Gastroesophageal sphincter (tissue), 4 donors: Measurements from ENCODE around the gene C12orf42. TPM values are rescaled to one million over a fixed set of nuclear protein-coding genes. Genes with fewer than 3 reads are reported as not detected.

ENCODE experiments used
- ATAC-seq: fragments of 150-250 bp; one replicate; pipeline ENCODE4 v1.9.1; 2016; ENCODE audit warnings: mild to moderate bottlenecking, moderate library complexity
- H3K27ac ChIP-seq, 4 donors: fragments of 200-600 bp; sonication (generic) in 3 of 4; 1 replicate in 3 of 4; 2 replicates in 1 of 4; pipeline ENCODE4 v1.5.1; 2016 to 2019
- H3K27me3 ChIP-seq: fragments of 200-600 bp; sonication (generic); one replicate; pipeline ENCODE4 v1.5.1; 2019
- H3K36me3 ChIP-seq, 2 donors: fragments of 200-600 bp; sonication (generic); one replicate each; pipeline ENCODE4 v1.5.1; 2019; ENCODE audit warnings: control low read depth in 1 of 2
- H3K4me1 ChIP-seq, 3 donors: fragments of 200-600 bp; sonication (generic); 1 replicate in 2 of 3; 2 replicates in 1 of 3; pipeline ENCODE4 v1.5.1; 2016 to 2019; ENCODE audit warnings: control low read depth in 2 of 3
- H3K4me3 ChIP-seq, 2 donors: fragments of 200-600 bp; sonication (generic); one replicate each; pipeline ENCODE4 v1.5.1; 2019; ENCODE audit warnings: mild to moderate bottlenecking in 1 of 2, moderate library complexity in 1 of 2
- H3K9me3 ChIP-seq, 3 donors: fragments of 200-600 bp; sonication (generic); one replicate each; pipeline ENCODE4 v1.5.1; 2017 to 2019; ENCODE audit warnings: control low read depth in 2 of 3
- EP300 ChIP-seq: sonication (generic); formaldehyde crosslinking; IDR thresholded peaks from one replicate; pipeline ENCODE4 v1.6.1; 2017; ENCODE audit warnings: antibody characterized with exemption, mild to moderate bottlenecking
- POLR2A ChIP-seq, 2 donors: fragments of 450-650 bp; IDR thresholded peaks; one replicate each; pipeline ENCODE4 v1.6.1; 2017; ENCODE audit warnings: antibody characterized with exemption in 2 of 2, mild to moderate bottlenecking in 2 of 2, moderate library complexity in 1 of 2
- POLR2AphosphoS5 ChIP-seq: sonication (generic); formaldehyde crosslinking; IDR thresholded peaks from one replicate; pipeline ENCODE4 v1.6.1; 2017; ENCODE audit warnings: antibody characterized with exemption
- WGBS, 2 donors: methylation state at CpG; one replicate each; pipeline ENCODE4 v1.1.5; 2018; ENCODE audit warnings: low coverage in 1 of 2; 5-methylcytosine and 5-hydroxymethylcytosine counted together
- total RNA-seq, 4 donors: library from RNA; depleted of rRNA; stranded (reverse); fragments of >200 nt; gene quantifications; one replicate each; pipeline ENCODE4 v1.1.0, GENCODE V29; 2016
- TF ChIP-seq, protein P1 (sequence below), 4 experiments: fragments of 200-600 bp in 2 of 4; fragments of 450-650 bp in 2 of 4; sonication (generic) in 1 of 4; IDR thresholded peaks; one replicate each; pipeline ENCODE4 v1.5.1; 2017 to 2019; ENCODE audit warnings: antibody characterized with exemption in 4 of 4, mild to moderate bottlenecking in 2 of 4, moderate library complexity in 2 of 4

Gene C12orf42
- total RNA-seq, 4 donors from 2014 or later: not detected

- Histone ChIP-seq H3K4me3 (no peak overlapping the region), H3K36me3 (no peaks in the 10 kb centered on the region), H3K27ac (no peak overlapping the region), H3K9me3 (no peaks in the 10 kb centered on the region), H3K27me3 (no peaks in the 10 kb centered on the region), H3K4me1 (no peaks in the 10 kb centered on the region)
- ATAC-seq: no peak
- WGBS, 2 donors: 43 to 73% methylated on average over 1 to 3 of the region's 3 CpGs
- TF ChIP-seq POLR2A (IDR thresholded peaks at IDR 0.05) (no peak), POLR2AphosphoS5 (no peak), EP300 (no peak)
- TF ChIP-seq, protein P1, sequence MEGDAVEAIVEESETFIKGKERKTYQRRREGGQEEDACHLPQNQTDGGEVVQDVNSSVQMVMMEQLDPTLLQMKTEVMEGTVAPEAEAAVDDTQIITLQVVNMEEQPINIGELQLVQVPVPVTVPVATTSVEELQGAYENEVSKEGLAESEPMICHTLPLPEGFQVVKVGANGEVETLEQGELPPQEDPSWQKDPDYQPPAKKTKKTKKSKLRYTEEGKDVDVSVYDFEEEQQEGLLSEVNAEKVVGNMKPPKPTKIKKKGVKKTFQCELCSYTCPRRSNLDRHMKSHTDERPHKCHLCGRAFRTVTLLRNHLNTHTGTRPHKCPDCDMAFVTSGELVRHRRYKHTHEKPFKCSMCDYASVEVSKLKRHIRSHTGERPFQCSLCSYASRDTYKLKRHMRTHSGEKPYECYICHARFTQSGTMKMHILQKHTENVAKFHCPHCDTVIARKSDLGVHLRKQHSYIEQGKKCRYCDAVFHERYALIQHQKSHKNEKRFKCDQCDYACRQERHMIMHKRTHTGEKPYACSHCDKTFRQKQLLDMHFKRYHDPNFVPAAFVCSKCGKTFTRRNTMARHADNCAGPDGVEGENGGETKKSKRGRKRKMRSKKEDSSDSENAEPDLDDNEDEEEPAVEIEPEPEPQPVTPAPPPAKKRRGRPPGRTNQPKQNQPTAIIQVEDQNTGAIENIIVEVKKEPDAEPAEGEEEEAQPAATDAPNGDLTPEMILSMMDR (IDR thresholded peaks at IDR 0.05): no peak
These were observed 222.1 kb downstream of the C12orf42 start for GRCh38 chr12:103273645-103274044.

DNA sequence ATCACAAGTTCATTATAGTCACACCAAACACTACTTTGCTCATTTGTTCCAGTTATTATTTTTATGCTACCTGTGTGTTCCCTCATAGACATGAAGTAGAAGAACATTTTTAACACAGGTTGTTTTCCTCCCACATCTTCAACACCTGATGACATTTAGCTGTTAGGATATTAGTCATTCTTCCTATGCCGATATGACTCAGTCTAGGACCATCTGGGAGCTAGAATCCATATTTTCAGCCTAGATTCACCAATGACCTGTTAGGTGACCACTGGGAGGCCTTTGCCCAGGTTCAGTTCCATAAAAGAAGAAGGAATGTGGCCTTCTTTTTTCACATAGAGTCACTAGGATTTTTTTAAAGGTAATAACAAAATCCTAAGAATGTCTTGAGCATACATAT lies 222.8 kb downstream of the C12orf42 start:
- no peak for ATAC-seq
- TF ChIP-seq POLR2A (IDR thresholded peaks at IDR 0.05) (no peak), EP300 (no peak)
- H3K9me3 ChIP-seq: no peaks in the 10 kb centered on the region
- no peak overlapping the region for H3K27ac ChIP-seq
- no peaks in the 10 kb centered on the region for H3K4me1 ChIP-seq
- H3K36me3 ChIP-seq: no peaks in the 10 kb centered on the region
- no peak overlapping the region for H3K4me3 ChIP-seq
- WGBS, 2 donors: 77 to 100% methylated on average over 1 of the region's 1 CpG
- H3K27me3 ChIP-seq: no peaks in the 10 kb centered on the region

GRCh38 chr12:103269946-103270345 lies 225.8 kb downstream of the C12orf42 start:
- no peaks in the 10 kb centered on the region for H3K36me3 ChIP-seq
- H3K27me3 ChIP-seq: no peaks in the 10 kb centered on the region
- H3K4me1 ChIP-seq: no peaks in the 10 kb centered on the region
- no peaks in the 10 kb centered on the region for H3K9me3 ChIP-seq
- H3K4me3 ChIP-seq: no peak overlapping the region
- no peak for TF ChIP-seq POLR2AphosphoS5
- TF ChIP-seq POLR2A (IDR thresholded peaks at IDR 0.05): no peak
- no peak for TF ChIP-seq EP300
- TF ChIP-seq, protein P1 (IDR thresholded peaks at IDR 0.05): no peak
- ATAC-seq: no peak
- no peak overlapping the region for H3K27ac ChIP-seq

- H3K36me3 ChIP-seq: no peaks in the 10 kb centered on the region
- no peak overlapping the region for H3K4me3 ChIP-seq
- H3K27me3 ChIP-seq: no peaks in the 10 kb centered on the region
- ATAC-seq: no peak
- H3K4me1 ChIP-seq: no peaks in the 10 kb centered on the region
- no peaks in the 10 kb centered on the region for H3K9me3 ChIP-seq
- no peak overlapping the region for H3K27ac ChIP-seq
- WGBS, 2 donors: 45 to 53% methylated on average over 5 of the region's 5 CpGs
- TF ChIP-seq POLR2AphosphoS5 (no peak), POLR2A (IDR thresholded peaks at IDR 0.05) (no peak), EP300 (no peak)
- TF ChIP-seq, protein P1 (IDR thresholded peaks at IDR 0.05): no peak
These were observed 226.8 kb downstream of the C12orf42 start for GRCh38 chr12:103268831-103269514.

DNA sequence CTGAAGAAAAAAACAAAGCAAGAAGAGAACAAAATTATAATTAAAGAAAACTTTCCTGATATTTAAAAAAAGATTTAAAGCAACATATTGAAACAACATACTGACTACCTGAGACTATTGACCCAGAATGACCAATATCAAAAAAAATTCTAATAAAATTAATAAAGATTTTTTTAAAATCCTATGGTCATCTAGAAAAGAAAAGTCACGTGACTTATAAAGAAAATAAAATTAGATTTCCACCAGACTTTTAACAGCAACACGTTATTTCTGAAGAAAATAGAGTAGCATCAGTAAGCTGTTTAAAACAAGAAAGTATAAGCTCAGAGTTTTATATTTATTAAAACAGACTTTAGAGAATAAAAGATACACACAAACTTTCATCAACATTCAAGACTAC lies 238.0 kb downstream of the C12orf42 start:
- ATAC-seq: no peak
- Histone ChIP-seq H3K27ac (no peak overlapping the region), H3K4me1 (no peaks in the 10 kb centered on the region), H3K36me3 (no peaks in the 10 kb centered on the region), H3K9me3 (no peaks in the 10 kb centered on the region), H3K27me3 (no peaks in the 10 kb centered on the region), H3K4me3 (no peak overlapping the region)
- TF ChIP-seq POLR2AphosphoS5: no peak
- no peak for TF ChIP-seq POLR2A (IDR thresholded peaks at IDR 0.05)
- TF ChIP-seq, protein P1 (IDR thresholded peaks at IDR 0.05): no peak
- TF ChIP-seq EP300: no peak
- 59 to 83% methylated on average over 2 of the region's 2 CpGs for WGBS, 2 donors

Other genes with a start within 250 kb of the C12orf42 start
- gene STAB2, start 91.3 kb upstream of the C12orf42 start, total RNA-seq: under 1 TPM in 2 of 4 donors, not detected in 2; 0.27 to 0.81 TPM